Measurements from ENCODE around the gene WDR4. TPM values are rescaled to one million over a fixed set of nuclear protein-coding genes. Genes with fewer than 3 reads are reported as not detected.

The WDR4 gene
- total and polyA plus RNA-seq, 9 of the 15 experiments (the other 6 are each of a cell fraction or from before 2014, with no cell fraction given), result 5.4 to 95.4 (median 32.1) TPM

- 0% methylated on average over 2 of the region's 2 CpGs for WGBS (ENCODE audit: insufficient coverage, low coverage, missing lambda C conversion rate)
- TF ChIP-seq RAD21 (CRISPR knock-in tag; conservative IDR thresholded peaks at IDR 0.05 in 1 of 2, IDR thresholded peaks at IDR 0.05 in 1 of 2) (peak; percentile 67 to 92), ZBTB8A (IDR thresholded peaks at IDR 0.05; ENCODE audit: partially characterized antibody) (no peak), DEAF1 (CRISPR knock-in tag; IDR thresholded peaks at IDR 0.05) (0 out of 2 replicates have a peak, but pooled peaks have one; percentile 29), NR1H2 (CRISPR knock-in tag; IDR thresholded peaks at IDR 0.05) (no peak), ZNF408 (CRISPR knock-in tag; IDR thresholded peaks at IDR 0.05; ENCODE audit: low read depth) (no peak), STAG1 (CRISPR knock-in tag; IDR thresholded peaks at IDR 0.05; ENCODE audit: borderline replicate concordance) (peak; percentile 49; the same call in 1 of the 2 replicates), ZNF217 (CRISPR knock-in tag; IDR thresholded peaks at IDR 0.05) (no peak), XRCC3 (IDR thresholded peaks at IDR 0.05) (no peak), NFIC (IDR thresholded peaks at IDR 0.05) (no peak), ZNF444 (CRISPR knock-in tag; IDR thresholded peaks at IDR 0.05) (no peak), HCFC1 (IDR thresholded peaks at IDR 0.05; ENCODE audit: low read depth, low read length) (0 out of 2 replicates have a peak, but pooled peaks have one; percentile 20), EHMT2 (IDR thresholded peaks at IDR 0.05) (no peak), KAT2B (IDR thresholded peaks at IDR 0.05; ENCODE audit: low read depth, low read length) (no peak), ZNF75A (CRISPR knock-in tag; IDR thresholded peaks at IDR 0.05) (no peak), FUS (optimal IDR thresholded peaks at IDR 0.05; ENCODE audit: low read depth, low read length) (no peak), ZNF3 (CRISPR knock-in tag; IDR thresholded peaks at IDR 0.05) (no peak), CC2D1A (IDR thresholded peaks at IDR 0.05) (peak; percentile 27; the same call in 1 of the 2 replicates), HEY1 (CRISPR knock-in tag; IDR thresholded peaks at IDR 0.05; ENCODE audit: borderline replicate concordance) (no peak)
- TF ChIP-seq, protein P1, sequence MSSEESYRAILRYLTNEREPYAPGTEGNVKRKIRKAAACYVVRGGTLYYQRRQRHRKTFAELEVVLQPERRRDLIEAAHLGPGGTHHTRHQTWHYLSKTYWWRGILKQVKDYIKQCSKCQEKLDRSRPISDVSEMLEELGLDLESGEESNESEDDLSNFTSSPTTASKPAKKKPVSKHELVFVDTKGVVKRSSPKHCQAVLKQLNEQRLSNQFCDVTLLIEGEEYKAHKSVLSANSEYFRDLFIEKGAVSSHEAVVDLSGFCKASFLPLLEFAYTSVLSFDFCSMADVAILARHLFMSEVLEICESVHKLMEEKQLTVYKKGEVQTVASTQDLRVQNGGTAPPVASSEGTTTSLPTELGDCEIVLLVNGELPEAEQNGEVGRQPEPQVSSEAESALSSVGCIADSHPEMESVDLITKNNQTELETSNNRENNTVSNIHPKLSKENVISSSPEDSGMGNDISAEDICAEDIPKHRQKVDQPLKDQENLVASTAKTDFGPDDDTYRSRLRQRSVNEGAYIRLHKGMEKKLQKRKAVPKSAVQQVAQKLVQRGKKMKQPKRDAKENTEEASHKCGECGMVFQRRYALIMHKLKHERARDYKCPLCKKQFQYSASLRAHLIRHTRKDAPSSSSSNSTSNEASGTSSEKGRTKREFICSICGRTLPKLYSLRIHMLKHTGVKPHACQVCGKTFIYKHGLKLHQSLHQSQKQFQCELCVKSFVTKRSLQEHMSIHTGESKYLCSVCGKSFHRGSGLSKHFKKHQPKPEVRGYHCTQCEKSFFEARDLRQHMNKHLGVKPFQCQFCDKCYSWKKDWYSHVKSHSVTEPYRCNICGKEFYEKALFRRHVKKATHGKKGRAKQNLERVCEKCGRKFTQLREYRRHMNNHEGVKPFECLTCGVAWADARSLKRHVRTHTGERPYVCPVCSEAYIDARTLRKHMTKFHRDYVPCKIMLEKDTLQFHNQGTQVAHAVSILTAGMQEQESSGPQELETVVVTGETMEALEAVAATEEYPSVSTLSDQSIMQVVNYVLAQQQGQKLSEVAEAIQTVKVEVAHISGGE (CRISPR knock-in tag; IDR thresholded peaks at IDR 0.05), result no peak
Measured at GRCh38 chr21:42818328-42818749, 61.0 kb downstream of the WDR4 start.

More at GRCh38 chr21:42818328-42818749, 61.0 kb downstream of the WDR4 start:
- Histone ChIP-seq H2AFZ (ENCODE audit: low read depth, low read length) (no peak overlapping the region), H3K9ac (ENCODE audit: insufficient read depth in 1 of 2, low read depth in 2 of 2, low read length in 2 of 2) (no peak overlapping the region), H4K20me1 (replicated peaks; ENCODE audit: control insufficient read depth, insufficient read depth, low read length) (no peaks in the 10 kb centered on the region), H3K4me2 (ENCODE audit: insufficient read depth, low read length) (no peak overlapping the region), H3K36me3 (ENCODE audit: control insufficient read depth, insufficient read depth, low read length) (no peaks in the 10 kb centered on the region), H3K79me2 (ENCODE audit: control insufficient read depth, insufficient read depth, low read length) (no peaks in the 10 kb centered on the region), H3K27ac (ENCODE audit: extremely low read depth, low read depth, low read length) (no peak overlapping the region), H3K4me3 (no peak overlapping the region), H3K27me3 (ENCODE audit: control insufficient read depth in 2 of 2, insufficient read depth in 2 of 2, low read length in 2 of 2) (peaks cover 0 to 15% of the 10 kb centered on the region in 2 experiments; a peak in 3 of 5 replicates), H3K4me1 (replicated peaks in 1 of 2; ENCODE audit: control insufficient read depth in 2 of 2, insufficient read depth in 2 of 2, low read length in 2 of 2) (no peaks in the 10 kb centered on the region), H3K9me3 (replicated peaks; ENCODE audit: control insufficient read depth, insufficient read depth, low read depth, low read length) (no peaks in the 10 kb centered on the region), H3K9me1 (ENCODE audit: control insufficient read depth, insufficient read depth, low read length) (no peaks in the 10 kb centered on the region)
- intact Hi-C loops (cut with micrococcal nuclease), result loop anchor here (1.0 to 5.0 kb wide), 3 partner anchors 26 to 281 kb away; no protein-coding TSS in a partner anchor
- FAIRE-seq (peak; percentile 58), ATAC-seq (peak; percentile 98), DNase-seq (ENCODE audit: extremely low read depth in 1 of 4, low spot score in 3 of 4) (peak; percentile 69 to 71 (median 70))
- CTCF ChIA-PET (ENCODE audit: low intra/inter-chr PET ratio), result interaction anchor here (0.7 to 2.6 kb wide), 2 partner anchors 26 to 278 kb away, joined by 3 to 17 read pairs; no protein-coding TSS in a partner anchor
- in situ Hi-C loops (cut with MboI), result loop anchor here (10.0 kb wide), 1 partner anchor 224 kb away; no protein-coding TSS in a partner anchor
- POLR2A ChIA-PET, result no interaction called here
- BruUV-seq (replicated peaks), result no TSS peak
